Muscle of leg (tissue), 11 donors: ENCODE results near the gene CASP2. TPM values are rescaled to one million over a fixed set of nuclear protein-coding genes. Genes with fewer than 3 reads are reported as not detected.
A peak's percentile ranks its signal among the peaks of the same experiment; 100 is the strongest.

Experiments
- DNase-seq: peaks from one replicate; pipeline ENCODE4 v3.0.0; 2013
- H3K27ac ChIP-seq: one replicate; pipeline ENCODE4 v1.5.1; 2013; ENCODE audit warnings: mild to moderate bottlenecking, low read length, control low read depth
- H3K27me3 ChIP-seq: one replicate; pipeline ENCODE4 v1.6.1; 2013; ENCODE audit warnings: low read length; ENCODE audit not compliant: control insufficient read depth, insufficient read depth
- H3K36me3 ChIP-seq: one replicate; pipeline ENCODE4 v1.6.1; 2013; ENCODE audit warnings: low read length; ENCODE audit not compliant: control insufficient read depth, insufficient read depth
- H3K4me1 ChIP-seq: one replicate; pipeline ENCODE4 v1.6.1; 2013; ENCODE audit warnings: low read length; ENCODE audit not compliant: control insufficient read depth, insufficient read depth
- H3K4me3 ChIP-seq: one replicate; pipeline ENCODE4 v1.5.1; 2013; ENCODE audit warnings: low read length, control low read depth
- H3K9me3 ChIP-seq: replicated peaks from 2 replicates; pipeline ENCODE4 v1.6.1; 2013; ENCODE audit warnings: low read depth, low read length; ENCODE audit not compliant: control insufficient read depth
- WGBS: methylation state at CpG from one replicate; pipeline ENCODE4 v1.1.5; 2013; ENCODE audit warnings: missing lambda C conversion rate; ENCODE audit not compliant: insufficient coverage; 5-methylcytosine and 5-hydroxymethylcytosine counted together
- polyA plus RNA-seq, 8 donors: library from polyadenylated mRNA; unstranded; fragments of 120-200 nt; gene quantifications; one replicate each; pipeline versions ENCODE4 v1.2.1 to v1.2.3, GENCODE V29; 2013; ENCODE audit warnings: inconsistent platforms in 1 of 8, low replicate concordance in 1 of 8; ENCODE audit not compliant: insufficient read length in 8 of 8, insufficient read depth in 1 of 8
- total RNA-seq: library from RNA; stranded (reverse); fragments of 120-200 nt; gene quantifications from one replicate; pipeline ENCODE4 v1.2.4, GENCODE V29; 2013

Gene CASP2
- total and polyA plus RNA-seq, 9 donors, result 12.1 to 29.1 (median 21.2) TPM

DNA sequence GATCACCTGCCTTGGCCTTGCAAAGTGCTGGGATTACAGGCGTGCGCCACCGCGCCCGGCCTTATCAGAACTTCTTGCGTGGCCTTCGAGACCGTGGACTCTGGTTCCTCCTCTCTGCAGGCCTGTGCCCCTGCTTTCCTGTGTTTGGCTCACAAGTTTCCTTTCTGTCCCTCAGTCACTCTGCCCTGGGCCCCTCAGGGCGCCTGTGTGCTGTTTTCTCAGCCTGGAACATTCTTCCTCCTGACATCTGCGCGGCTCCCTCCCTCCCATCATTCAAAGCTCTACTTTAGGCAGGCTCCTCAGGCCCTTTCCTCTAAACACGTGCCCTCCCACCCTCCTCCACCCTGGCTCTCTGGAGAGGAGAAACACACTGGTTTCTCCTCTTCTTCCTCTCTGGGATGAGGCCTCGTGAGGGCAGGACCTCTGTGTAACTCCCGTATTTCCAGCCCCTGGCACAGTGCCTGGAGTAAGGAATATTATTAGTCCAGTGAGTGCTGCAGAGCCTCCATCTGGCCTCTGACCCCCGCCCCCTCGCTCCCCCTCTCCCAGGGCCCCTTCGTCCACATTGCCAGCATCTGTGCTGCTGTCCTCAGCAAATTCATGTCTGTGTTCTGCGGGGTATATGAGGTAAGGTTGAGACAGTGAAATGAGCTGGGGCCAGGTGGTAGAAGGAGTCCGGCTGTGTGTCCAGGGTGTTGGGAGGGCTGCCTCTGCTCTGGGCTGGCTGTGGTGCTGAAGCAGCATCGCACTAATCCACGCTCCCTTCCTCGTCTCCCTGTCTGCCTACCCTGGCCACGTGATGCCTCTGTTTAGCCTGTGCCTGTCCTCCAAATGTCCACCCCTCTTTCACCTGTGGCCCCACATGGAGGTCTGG lies 34.8 kb downstream of the CASP2 start:
- H3K4me3 ChIP-seq, result no peak overlapping the region

GRCh38 chr7:143323653-143324052 lies 35.5 kb downstream of the CASP2 start:
- Histone ChIP-seq H3K4me3 (no peak overlapping the region), H3K27ac (no peak overlapping the region), H3K4me1 (peaks cover 20% of the 10 kb centered on the region), H3K9me3 (no peaks in the 10 kb centered on the region), H3K27me3 (no peaks in the 10 kb centered on the region), H3K36me3 (no peaks in the 10 kb centered on the region)
- no peak for DNase-seq
- 44% methylated on average over 6 of the region's 12 CpGs for WGBS

More for the DNA sequence above, 34.8 kb downstream of the CASP2 start:
- Histone ChIP-seq H3K4me1 (peaks cover 24% of the 10 kb centered on the region), H3K27me3 (no peaks in the 10 kb centered on the region), H3K9me3 (no peaks in the 10 kb centered on the region), H3K36me3 (no peaks in the 10 kb centered on the region), H3K27ac (peak overlapping the region; percentile 7)
- WGBS, result 56% methylated on average over 18 of the region's 23 CpGs
- peak; percentile 60 for DNase-seq

DNA sequence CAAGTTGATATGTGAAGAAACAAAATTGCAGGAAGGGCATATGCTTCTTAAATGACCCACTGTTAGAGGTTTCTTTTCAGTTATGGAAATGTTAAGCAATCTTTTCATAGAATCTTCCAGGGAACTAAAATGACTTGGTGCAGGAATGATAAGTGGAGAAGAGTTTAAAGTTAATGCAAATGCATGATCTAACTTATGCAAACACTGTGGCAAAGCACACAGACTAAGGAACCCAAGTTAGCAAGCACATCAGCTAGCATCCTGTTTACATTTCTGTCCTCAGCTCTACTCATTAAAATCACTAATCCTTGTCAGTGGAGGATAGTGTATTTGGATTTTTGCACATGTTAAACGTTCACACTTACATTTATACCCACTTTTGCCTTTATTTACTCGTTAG lies 37.1 kb downstream of the CASP2 start:
- H3K4me3 ChIP-seq, result no peak overlapping the region
- no peak overlapping the region for H3K27ac ChIP-seq
- peaks cover 16% of the 10 kb centered on the region for H3K4me1 ChIP-seq
- no peaks in the 10 kb centered on the region for H3K9me3 ChIP-seq
- DNase-seq, result no peak
- no peaks in the 10 kb centered on the region for H3K27me3 ChIP-seq
- H3K36me3 ChIP-seq, result no peaks in the 10 kb centered on the region
- no CpG with 5 or more reads among the region's 2 CpGs for WGBS

DNA sequence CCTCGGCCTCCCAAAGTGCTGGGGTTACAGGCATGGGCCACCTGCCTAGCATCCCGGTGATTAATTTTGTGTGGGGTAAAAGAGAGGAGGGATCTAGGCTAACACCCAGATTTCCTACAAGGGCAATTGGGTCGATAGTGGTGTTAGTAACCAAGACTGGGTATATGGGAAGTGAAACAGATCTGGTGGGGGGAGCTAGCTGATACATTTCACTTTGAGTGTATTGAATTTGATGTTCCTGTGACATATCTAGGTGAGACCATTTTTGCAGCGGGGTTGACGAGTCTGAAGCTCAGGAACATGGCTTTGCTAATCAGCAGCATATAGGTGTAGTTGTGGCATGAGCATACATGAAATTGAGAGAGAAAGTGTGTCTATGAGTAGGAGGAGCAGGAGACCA lies 39.8 kb downstream of the CASP2 start:
- peaks cover 7% of the 10 kb centered on the region for H3K4me1 ChIP-seq
- no peak overlapping the region for H3K27ac ChIP-seq
- no peak overlapping the region for H3K4me3 ChIP-seq
- WGBS, result 84% methylated on average over 5 of the region's 5 CpGs
- H3K27me3 ChIP-seq, result no peaks in the 10 kb centered on the region
- H3K9me3 ChIP-seq, result no peaks in the 10 kb centered on the region
- DNase-seq, result no peak
- H3K36me3 ChIP-seq, result no peaks in the 10 kb centered on the region

- Histone ChIP-seq H3K27me3 (no peaks in the 10 kb centered on the region), H3K4me3 (no peak overlapping the region), H3K9me3 (no peaks in the 10 kb centered on the region), H3K36me3 (no peaks in the 10 kb centered on the region), H3K4me1 (no peaks in the 10 kb centered on the region), H3K27ac (no peak overlapping the region)
- DNase-seq, result no peak
- WGBS, result 83% methylated on average over 6 of the region's 10 CpGs
Observed at GRCh38 chr7:143329471-143330170, 41.5 kb downstream of the CASP2 start.

DNA sequence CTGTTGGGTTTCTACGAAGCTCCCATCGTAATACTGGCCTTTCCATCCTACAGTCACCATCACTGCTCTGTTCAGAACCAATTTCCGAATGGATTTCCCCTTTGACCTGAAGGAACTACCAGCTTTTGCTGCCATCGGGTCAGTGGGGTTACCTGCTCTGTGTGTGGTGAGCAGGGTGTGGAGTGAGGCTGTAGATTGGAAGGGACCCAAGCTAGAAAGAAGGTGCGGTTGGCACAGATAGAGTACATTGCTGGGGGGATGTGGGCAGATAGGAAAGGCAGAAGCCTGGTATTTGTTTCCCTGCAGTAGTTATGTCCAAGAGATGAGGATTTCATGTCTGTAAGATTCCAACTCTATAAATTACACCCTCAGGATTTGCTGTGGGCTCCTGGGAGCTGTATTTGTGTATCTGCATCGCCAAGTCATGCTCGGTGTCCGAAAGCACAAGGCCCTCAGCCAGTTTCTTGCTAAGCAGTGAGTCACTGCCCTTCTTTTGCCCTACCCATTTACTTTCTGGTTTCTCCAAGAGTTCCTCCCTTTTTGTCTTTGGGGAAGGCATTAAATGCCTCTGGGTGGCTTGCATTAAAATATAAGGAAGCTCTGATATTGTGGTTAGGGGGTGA lies 43.1 kb downstream of the CASP2 start:
- Histone ChIP-seq H3K27me3 (no peaks in the 10 kb centered on the region), H3K4me1 (no peaks in the 10 kb centered on the region), H3K27ac (no peak overlapping the region), H3K4me3 (no peak overlapping the region), H3K9me3 (no peaks in the 10 kb centered on the region), H3K36me3 (no peaks in the 10 kb centered on the region)
- DNase-seq, result peak; percentile 38
- 88% methylated on average over 2 of the region's 8 CpGs for WGBS

- Histone ChIP-seq H3K27me3 (peaks cover 6% of the 10 kb centered on the region), H3K4me3 (no peak overlapping the region), H3K36me3 (no peaks in the 10 kb centered on the region), H3K27ac (no peak overlapping the region), H3K4me1 (no peaks in the 10 kb centered on the region), H3K9me3 (no peaks in the 10 kb centered on the region)
- WGBS, result no CpG with 5 or more reads among the region's 1 CpG
- DNase-seq, result no peak
Observed at GRCh38 chr7:143334244-143334643, 46.1 kb downstream of the CASP2 start.

- Histone ChIP-seq H3K4me1 (no peaks in the 10 kb centered on the region), H3K27me3 (peaks cover 6% of the 10 kb centered on the region), H3K9me3 (no peaks in the 10 kb centered on the region), H3K4me3 (no peak overlapping the region), H3K36me3 (no peaks in the 10 kb centered on the region), H3K27ac (no peak overlapping the region)
- WGBS, result no CpG with 5 or more reads among the region's 3 CpGs
- DNase-seq, result no peak
Observed at GRCh38 chr7:143337216-143337615, 49.1 kb downstream of the CASP2 start.

DNA sequence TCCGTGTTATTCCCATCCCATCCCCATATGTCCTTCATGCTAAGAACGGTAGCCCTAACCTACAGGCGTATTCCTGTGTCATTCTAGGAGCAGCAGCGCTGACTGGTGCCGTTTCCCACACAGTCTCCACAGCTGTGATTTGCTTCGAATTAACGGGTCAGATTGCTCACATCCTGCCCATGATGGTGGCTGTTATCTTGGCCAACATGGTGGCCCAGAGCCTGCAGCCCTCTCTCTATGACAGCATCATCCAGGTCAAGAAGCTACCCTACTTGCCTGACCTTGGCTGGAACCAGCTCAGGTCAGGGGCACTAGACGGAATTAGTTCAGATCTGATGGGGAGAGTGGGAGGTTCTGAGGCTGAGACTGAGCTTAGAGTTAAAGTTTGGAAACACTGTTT lies 53.7 kb downstream of the CASP2 start:
- no peaks in the 10 kb centered on the region for H3K9me3 ChIP-seq
- H3K4me1 ChIP-seq, result no peaks in the 10 kb centered on the region
- 90% methylated on average over 7 of the region's 8 CpGs for WGBS
- no peak overlapping the region for H3K27ac ChIP-seq
- peaks cover 12% of the 10 kb centered on the region for H3K27me3 ChIP-seq
- DNase-seq, result no peak
- H3K36me3 ChIP-seq, result no peaks in the 10 kb centered on the region
- H3K4me3 ChIP-seq, result no peak overlapping the region

DNA sequence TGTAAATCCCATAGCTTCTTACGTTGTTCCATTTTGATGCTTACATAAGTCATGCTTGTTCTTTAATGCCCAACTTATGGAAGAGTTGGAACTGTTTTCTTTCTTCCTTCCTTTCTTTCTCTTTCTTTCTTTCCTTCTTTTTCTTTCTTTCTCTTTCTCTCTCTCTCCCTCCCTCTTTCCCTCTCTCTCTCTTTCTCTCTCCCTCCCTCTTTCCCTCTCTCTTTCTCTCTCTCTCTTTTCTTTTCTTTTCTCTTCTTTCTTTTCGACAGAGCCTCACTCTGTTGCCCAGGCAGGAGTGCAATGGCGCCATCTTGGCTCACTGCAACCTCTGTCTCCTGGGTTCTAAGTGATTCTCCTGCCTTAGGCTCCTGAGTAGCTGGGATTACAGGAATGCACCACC lies 55.4 kb downstream of the CASP2 start:
- 40% methylated on average over 2 of the region's 3 CpGs for WGBS
- Histone ChIP-seq H3K4me3 (no peak overlapping the region), H3K36me3 (no peaks in the 10 kb centered on the region), H3K4me1 (no peaks in the 10 kb centered on the region), H3K27me3 (peaks cover 12% of the 10 kb centered on the region), H3K9me3 (no peaks in the 10 kb centered on the region), H3K27ac (no peak overlapping the region)
- DNase-seq, result no peak
